ENCODE measurements around the gene ABLIM2. TPM values are rescaled to one million over a fixed set of nuclear protein-coding genes. Genes with fewer than 3 reads are reported as not detected.

Gene ABLIM2
- total RNA-seq, 2 donors from 2014 or later: 2.6 to 7.3 TPM

DNA sequence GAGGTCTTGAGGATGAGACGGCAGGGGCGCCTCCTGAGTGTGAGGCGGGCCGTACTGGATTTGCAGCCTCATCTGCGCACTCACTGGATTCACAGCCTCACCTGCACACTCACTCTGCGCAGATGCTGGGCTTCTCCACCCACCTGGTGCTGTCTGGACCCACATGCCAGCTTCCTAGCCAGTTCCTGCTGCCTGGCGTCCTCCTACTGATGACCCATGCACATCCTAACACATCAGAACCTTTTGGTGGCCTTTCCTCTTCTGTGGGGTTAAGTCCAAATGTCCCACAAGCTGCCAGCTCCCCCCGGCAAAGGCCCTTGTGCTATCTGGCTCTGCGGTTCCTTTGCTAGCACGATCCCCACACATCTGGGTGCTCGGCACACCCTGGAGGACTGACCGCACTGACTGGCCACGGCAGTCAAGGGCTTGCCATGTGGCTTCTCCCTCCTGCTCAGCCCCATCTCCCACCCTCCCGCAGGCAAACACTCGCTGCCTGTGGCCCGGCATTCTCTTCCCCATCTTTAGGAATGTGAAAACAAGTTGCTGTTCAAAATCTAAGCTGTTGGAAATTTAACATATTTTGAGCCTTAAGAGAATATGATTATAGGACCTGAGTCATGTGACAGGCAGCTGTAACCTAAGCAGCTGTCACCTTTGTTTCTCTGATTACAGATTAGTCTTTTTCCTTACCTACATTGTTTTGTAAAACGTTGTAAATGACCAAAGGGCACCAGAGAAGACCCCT lies 179.5 kb downstream of the ABLIM2 start:
- H3K9me3 ChIP-seq: no peaks in the 10 kb centered on the region
- no peaks in the 10 kb centered on the region for H3K36me3 ChIP-seq
- no peaks in the 10 kb centered on the region for H3K4me1 ChIP-seq (replicated peaks)
- intact Hi-C loops (cut with DNase I): no loop called here
- no peaks in the 10 kb centered on the region for H3K27me3 ChIP-seq (replicated peaks; ENCODE audit: insufficient read depth)
- DNase-seq (ENCODE audit: low spot score): no peak
- no peak for TF ChIP-seq POLR2A (IDR thresholded peaks at IDR 0.05)
- no peak for TF ChIP-seq POLR2AphosphoS5 (IDR thresholded peaks at IDR 0.05)
- TF ChIP-seq, protein P1, sequence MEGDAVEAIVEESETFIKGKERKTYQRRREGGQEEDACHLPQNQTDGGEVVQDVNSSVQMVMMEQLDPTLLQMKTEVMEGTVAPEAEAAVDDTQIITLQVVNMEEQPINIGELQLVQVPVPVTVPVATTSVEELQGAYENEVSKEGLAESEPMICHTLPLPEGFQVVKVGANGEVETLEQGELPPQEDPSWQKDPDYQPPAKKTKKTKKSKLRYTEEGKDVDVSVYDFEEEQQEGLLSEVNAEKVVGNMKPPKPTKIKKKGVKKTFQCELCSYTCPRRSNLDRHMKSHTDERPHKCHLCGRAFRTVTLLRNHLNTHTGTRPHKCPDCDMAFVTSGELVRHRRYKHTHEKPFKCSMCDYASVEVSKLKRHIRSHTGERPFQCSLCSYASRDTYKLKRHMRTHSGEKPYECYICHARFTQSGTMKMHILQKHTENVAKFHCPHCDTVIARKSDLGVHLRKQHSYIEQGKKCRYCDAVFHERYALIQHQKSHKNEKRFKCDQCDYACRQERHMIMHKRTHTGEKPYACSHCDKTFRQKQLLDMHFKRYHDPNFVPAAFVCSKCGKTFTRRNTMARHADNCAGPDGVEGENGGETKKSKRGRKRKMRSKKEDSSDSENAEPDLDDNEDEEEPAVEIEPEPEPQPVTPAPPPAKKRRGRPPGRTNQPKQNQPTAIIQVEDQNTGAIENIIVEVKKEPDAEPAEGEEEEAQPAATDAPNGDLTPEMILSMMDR (IDR thresholded peaks at IDR 0.05): no peak
- no peak overlapping the region for H3K4me3 ChIP-seq
- WGBS: 85% methylated on average over 17 of the region's 17 CpGs
- H3K27ac ChIP-seq: no peak overlapping the region

GRCh38 chr4:7978489-7978888 lies 180.1 kb downstream of the ABLIM2 start:
- no peak for TF ChIP-seq POLR2A (IDR thresholded peaks at IDR 0.05)
- TF ChIP-seq, protein P1 (IDR thresholded peaks at IDR 0.05): peak in 1 of 4 experiments; percentile 1
- TF ChIP-seq POLR2AphosphoS5 (IDR thresholded peaks at IDR 0.05): no peak
- Histone ChIP-seq H3K4me1 (replicated peaks) (no peaks in the 10 kb centered on the region), H3K27me3 (replicated peaks; ENCODE audit: insufficient read depth) (no peaks in the 10 kb centered on the region), H3K27ac (no peak overlapping the region), H3K9me3 (no peaks in the 10 kb centered on the region), H3K4me3 (no peak overlapping the region), H3K36me3 (no peaks in the 10 kb centered on the region)
- DNase-seq (ENCODE audit: low spot score): no peak
- intact Hi-C loops (cut with DNase I): no loop called here
- WGBS: 29% methylated on average over 5 of the region's 5 CpGs

DNA sequence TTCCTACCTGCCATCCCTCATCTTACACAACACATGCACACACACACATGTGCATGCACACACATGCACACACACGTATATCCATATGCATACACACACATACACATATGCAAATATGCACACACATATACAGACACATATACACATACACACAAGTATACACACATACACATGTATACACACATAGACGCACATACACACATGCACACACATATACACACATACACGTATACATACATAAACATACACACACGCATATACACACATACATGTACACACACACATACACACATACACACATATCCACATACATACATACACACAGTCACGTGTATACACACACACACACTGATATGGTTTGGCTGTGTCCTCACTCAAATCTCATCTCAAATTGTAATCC lies 182.0 kb downstream of the ABLIM2 start:
- Histone ChIP-seq H3K27me3 (replicated peaks; ENCODE audit: insufficient read depth) (no peaks in the 10 kb centered on the region), H3K36me3 (no peaks in the 10 kb centered on the region), H3K4me1 (replicated peaks) (peaks cover 5% of the 10 kb centered on the region), H3K4me3 (no peak overlapping the region), H3K27ac (no peak overlapping the region), H3K9me3 (no peaks in the 10 kb centered on the region)
- 96% methylated on average over 5 of the region's 5 CpGs for WGBS
- DNase-seq (ENCODE audit: low spot score): no peak
- TF ChIP-seq POLR2AphosphoS5 (IDR thresholded peaks at IDR 0.05) (no peak), POLR2A (IDR thresholded peaks at IDR 0.05) (no peak)
- TF ChIP-seq, protein P1 (IDR thresholded peaks at IDR 0.05): no peak
- intact Hi-C loops (cut with DNase I): no loop called here

DNA sequence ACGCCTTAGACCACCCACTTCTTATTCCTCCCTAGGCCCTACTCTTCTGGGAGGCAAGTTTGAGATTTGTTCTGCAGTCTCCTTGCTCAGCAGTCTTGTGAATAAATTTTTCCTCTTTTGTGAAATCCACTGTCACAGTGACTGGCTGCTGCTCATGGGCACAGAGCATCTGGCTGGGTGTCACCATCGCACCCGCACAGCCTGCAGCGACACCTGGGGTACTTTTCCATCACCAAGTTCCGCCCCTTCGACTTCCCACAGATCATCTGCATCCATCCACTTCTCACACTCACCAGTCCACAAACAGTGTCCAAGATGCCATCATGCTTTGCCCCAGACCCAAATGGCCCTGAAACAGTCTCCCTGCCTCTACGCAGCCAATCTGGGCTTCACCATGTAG lies 182.6 kb downstream of the ABLIM2 start:
- WGBS: 95% methylated on average over 7 of the region's 7 CpGs
- Histone ChIP-seq H3K27ac (no peak overlapping the region), H3K4me3 (no peak overlapping the region), H3K9me3 (no peaks in the 10 kb centered on the region), H3K4me1 (replicated peaks) (peaks cover 5% of the 10 kb centered on the region), H3K36me3 (no peaks in the 10 kb centered on the region), H3K27me3 (replicated peaks; ENCODE audit: insufficient read depth) (no peaks in the 10 kb centered on the region)
- no peak for DNase-seq (ENCODE audit: low spot score)
- intact Hi-C loops (cut with DNase I): no loop called here
- no peak for TF ChIP-seq POLR2A (IDR thresholded peaks at IDR 0.05)
- TF ChIP-seq, protein P1 (IDR thresholded peaks at IDR 0.05): no peak
- TF ChIP-seq POLR2AphosphoS5 (IDR thresholded peaks at IDR 0.05): no peak

- H3K4me1 ChIP-seq (replicated peaks): peaks cover 5% of the 10 kb centered on the region
- H3K36me3 ChIP-seq: no peaks in the 10 kb centered on the region
- WGBS: 100% methylated on average over 1 of the region's 1 CpG
- TF ChIP-seq, protein P1 (IDR thresholded peaks at IDR 0.05): no peak
- TF ChIP-seq POLR2A (IDR thresholded peaks at IDR 0.05): no peak
- TF ChIP-seq POLR2AphosphoS5 (IDR thresholded peaks at IDR 0.05): no peak
- intact Hi-C loops (cut with DNase I): no loop called here
- DNase-seq (ENCODE audit: low spot score): no peak
- H3K9me3 ChIP-seq: no peaks in the 10 kb centered on the region
- no peaks in the 10 kb centered on the region for H3K27me3 ChIP-seq (replicated peaks; ENCODE audit: insufficient read depth)
- no peak overlapping the region for H3K4me3 ChIP-seq
- H3K27ac ChIP-seq: no peak overlapping the region
Measured at GRCh38 chr4:7974425-7974824, 184.2 kb downstream of the ABLIM2 start.
